ENCODE results near the gene VMA21.

DNA sequence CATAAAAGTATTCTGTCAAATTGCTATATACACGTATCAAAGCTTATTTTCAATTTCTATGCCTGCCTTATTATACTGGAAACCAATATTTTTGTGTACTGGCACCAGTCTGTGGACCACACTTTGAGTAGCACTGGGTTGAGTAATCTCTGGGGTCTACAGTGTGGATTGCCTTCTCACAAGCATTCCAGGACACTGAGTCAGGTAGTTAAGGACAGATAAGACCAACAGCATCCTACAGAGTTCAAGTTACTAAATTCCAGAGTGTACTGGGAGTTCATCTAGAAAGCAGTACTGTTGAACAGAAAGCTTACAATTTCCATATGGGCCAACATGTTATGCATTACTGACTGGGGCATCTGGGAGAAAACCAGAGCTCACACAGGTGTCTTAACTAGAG, 61.8 kb downstream of the VMA21 start:
- TF ChIP-seq, protein P1, sequence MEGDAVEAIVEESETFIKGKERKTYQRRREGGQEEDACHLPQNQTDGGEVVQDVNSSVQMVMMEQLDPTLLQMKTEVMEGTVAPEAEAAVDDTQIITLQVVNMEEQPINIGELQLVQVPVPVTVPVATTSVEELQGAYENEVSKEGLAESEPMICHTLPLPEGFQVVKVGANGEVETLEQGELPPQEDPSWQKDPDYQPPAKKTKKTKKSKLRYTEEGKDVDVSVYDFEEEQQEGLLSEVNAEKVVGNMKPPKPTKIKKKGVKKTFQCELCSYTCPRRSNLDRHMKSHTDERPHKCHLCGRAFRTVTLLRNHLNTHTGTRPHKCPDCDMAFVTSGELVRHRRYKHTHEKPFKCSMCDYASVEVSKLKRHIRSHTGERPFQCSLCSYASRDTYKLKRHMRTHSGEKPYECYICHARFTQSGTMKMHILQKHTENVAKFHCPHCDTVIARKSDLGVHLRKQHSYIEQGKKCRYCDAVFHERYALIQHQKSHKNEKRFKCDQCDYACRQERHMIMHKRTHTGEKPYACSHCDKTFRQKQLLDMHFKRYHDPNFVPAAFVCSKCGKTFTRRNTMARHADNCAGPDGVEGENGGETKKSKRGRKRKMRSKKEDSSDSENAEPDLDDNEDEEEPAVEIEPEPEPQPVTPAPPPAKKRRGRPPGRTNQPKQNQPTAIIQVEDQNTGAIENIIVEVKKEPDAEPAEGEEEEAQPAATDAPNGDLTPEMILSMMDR (conservative IDR thresholded peaks at IDR 0.05; ENCODE audit: low read depth, low read length) = no peak
- TF ChIP-seq EZH2 (IDR thresholded peaks at IDR 0.05; ENCODE audit: borderline replicate concordance, low read depth, low read length, poor library complexity, severe bottlenecking) = no peak

Data from A673 (cell line).